Stimulated activated CD8-positive, alpha-beta memory T cell treated with anti-CD3 and anti-CD28 coated beads, Interleukin-4, amount 100 ng/mL, for 4 hours (primary cell): ENCODE results near the gene EIF4E.
A peak's percentile ranks its signal among the peaks of the same experiment; 100 is the strongest.
"Not testable (repeated sequence)": the region's sequence is repeated elsewhere in the genome, so short reads cannot be mapped to it uniquely, and the experiment has no call there.

Experiments used
- DNase-seq, 2 donors: peaks; one replicate each; pipeline ENCODE4 v3.0.0-alpha.2; 2020; ENCODE audit warnings: low read depth in 2 of 2, low spot score in 1 of 2

EIF4E gene

DNA sequence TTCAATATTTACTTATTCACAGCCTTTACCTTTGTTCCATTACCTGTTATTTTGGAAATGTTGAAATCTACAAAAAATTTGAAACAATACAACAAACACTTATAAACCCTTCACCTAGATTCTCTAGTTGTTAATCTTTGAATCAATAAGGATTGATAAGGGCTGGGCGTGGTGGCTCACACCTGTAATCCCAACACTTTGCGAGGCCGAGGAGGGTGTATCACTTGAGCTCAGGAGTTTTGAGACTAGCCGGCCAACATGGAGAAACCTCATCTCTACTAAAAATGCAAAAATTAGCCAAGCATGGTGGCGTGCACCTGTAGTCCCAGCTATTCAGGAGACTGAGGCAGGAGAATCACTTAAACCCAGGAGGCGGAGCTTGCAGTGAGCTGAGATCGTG lies 5.9 kb upstream of the EIF4E start:
- DNase-seq: not testable (repeated sequence)

DNA sequence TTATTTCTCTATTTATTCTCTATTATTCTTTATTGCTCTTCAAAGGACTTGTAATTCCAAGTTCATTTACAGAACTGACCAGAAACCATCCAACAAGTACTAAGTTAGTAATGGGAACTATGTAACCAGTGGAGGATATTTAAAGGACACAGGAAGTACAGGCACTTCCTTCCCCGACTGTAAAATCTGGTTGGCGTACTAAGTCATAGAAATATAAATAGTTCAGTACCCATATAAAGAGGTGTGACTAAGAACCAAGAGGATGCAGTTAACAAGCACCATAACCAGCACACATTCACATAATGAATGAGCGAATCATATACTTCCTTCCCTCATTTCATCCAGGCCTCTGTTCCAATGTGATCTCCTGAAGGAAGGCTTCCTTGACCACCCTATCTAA lies 3.6 kb upstream of the EIF4E start:
- no peak for DNase-seq

DNA sequence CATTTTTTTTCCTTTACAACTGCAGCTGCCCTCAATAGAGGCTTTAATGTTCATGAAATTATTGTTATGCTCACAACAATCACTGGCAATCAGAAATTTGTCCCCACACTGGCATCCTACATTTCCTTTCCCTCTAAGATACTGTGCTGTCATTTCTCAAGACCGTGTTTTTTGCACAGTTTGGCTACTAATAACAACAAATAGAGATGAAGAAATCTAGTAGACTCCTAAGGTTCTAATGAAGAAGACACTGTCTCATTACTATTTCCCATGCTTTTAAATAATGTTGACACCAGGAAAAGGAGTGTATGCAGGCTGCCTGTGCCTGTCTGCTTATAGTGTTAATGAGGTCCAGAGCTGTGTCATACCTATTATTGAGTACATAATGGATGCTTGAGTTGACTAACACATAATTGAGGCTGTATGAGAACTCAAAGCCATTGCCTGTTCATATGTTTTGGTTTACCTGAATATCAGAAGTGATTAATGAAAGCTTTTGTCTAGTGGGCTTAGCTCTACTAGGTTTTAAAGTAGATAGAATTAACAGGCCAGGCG lies 1.5 kb upstream of the EIF4E start:
- no peak for DNase-seq

DNA sequence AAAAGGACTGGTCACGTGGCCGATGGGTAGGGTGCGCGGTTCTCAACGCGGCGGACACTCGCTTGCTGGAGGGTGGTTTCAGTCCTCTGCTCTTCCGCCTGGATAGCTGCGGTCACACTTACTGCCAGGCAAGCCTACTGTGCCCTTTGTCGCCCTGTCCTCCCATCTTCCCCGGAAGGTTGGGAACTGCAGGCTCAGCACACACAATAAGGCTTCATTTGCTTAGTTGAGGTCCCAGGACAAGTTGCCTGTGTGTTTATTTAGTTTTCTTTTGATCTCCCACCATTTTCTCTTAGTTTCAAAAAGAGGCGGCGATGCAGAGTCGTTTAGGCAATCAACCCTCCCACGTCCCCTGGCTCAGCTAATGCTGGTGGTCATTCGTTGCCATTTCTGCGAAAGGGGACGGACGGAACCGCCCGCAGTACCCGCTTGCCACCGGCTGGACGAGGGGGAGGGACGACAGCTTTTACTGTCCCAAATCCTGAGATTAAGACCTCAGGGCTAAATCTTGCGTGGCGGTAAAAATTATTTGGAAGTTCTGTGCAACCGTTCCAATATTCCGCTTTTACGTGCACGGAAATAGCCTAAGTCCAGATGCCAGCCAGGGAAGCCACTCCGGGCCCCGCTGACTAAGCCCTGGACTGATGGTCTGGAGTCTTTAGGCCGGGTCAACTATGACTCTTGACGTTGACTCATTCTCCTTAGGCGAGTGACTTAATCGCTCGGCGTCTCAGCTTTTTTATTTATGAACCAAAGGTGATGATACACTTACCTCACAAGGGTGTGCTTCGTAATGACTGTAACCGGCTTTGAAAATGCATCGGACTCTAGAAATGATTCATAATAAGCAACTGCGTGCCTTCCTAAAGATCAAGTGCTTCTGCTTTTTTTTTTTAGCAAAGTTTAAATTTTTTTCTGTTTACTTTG lies 671 bp upstream of the EIF4E start:
- DNase-seq: peak; percentile 8

DNA sequence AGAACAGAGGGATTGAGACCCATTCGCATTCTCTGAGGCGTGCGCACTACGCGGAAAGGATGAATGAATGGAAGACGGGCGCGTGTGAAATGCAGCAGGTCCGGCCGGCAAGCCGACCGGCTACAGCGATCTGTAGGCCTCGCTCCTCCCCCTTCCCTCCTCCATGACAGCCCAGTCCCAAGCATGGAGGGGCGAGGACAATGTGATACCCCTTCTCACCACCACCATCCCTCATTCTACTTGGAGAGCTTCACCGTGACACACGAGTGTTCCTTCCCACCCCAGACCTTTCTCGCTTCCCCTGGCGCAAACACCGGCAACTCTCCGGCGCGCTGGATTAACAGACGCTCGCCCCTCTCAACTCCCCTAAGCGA lies 815 bp downstream of the EIF4E start:
- peak; percentile 27 to 38 for DNase-seq

DNA sequence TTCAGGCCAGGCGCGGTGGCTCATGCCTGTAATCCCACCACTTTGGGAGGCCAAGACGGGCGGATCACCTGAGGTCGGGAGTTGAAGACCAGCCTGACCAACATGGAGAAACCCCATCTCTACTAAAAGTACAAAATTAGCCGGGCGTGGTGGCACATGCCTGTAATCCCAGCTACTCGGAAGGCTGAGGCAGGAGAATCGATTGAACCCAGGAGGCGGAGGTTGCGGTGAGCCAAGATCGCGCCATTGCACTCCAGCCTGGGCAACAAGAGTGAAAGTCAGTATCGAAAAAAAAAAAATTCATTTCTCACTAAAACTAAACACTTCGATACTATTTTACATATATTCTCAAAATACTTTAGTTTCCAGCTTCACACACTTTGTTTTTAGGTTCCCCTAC lies 2.7 kb downstream of the EIF4E start:
- not testable (repeated sequence) for DNase-seq

DNA sequence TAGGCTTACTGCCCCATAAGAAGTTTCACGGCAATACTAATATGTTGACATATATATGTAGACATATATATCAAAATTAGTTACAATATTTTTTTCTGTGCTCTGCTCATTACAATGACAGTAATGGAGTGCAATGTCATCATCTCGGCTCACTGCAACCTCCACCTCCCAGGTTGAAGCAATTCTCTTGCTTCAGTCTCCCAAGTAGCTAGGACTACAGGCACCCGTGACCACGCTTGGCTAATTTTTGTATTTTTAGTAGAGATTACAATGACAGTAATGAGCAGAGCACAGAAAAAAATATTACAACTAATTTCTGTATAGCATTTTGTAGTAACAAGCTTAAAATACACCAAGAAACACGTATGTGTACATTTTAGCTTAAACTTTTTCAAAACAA lies 7.6 kb downstream of the EIF4E start:
- DNase-seq: no peak

DNA sequence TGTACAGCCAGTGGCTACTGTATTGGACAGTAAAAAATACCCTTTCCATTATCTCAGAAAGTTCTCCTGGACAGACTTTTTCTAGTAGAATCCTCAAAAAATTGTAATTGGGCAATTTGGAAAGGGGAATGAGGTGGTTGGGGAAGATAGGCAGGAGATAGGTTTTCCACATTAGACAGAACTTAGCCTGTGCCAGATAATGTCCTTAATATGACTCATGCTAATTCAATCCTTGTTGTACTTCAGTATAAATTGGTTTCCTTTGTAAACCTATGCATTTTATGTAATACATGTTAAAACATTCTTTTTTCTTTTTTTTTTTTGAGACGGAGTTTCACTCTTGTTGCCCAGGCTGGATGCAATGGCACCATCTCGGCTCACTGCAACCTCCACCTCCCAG lies 8.9 kb downstream of the EIF4E start:
- DNase-seq: no peak

DNA sequence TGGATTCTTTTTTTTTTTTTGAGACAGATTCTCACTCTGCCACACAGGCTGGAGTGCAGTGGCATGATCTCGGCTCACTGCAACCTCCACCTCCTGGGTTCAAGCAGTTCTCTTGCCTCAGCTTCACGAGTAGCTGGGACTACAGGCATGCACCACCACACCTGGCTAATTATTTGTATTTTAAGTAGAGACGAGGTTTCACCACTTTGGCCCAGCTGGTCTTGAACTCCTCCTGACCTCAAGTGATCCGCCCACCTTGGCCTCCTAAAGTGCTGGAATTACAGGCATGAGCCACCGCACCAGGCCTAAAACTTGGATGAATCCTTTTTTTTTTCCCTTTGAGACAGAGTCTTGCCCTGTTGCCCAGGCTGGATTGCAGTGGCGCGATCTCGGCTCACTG lies 18.2 kb downstream of the EIF4E start:
- DNase-seq: not testable (repeated sequence)

DNA sequence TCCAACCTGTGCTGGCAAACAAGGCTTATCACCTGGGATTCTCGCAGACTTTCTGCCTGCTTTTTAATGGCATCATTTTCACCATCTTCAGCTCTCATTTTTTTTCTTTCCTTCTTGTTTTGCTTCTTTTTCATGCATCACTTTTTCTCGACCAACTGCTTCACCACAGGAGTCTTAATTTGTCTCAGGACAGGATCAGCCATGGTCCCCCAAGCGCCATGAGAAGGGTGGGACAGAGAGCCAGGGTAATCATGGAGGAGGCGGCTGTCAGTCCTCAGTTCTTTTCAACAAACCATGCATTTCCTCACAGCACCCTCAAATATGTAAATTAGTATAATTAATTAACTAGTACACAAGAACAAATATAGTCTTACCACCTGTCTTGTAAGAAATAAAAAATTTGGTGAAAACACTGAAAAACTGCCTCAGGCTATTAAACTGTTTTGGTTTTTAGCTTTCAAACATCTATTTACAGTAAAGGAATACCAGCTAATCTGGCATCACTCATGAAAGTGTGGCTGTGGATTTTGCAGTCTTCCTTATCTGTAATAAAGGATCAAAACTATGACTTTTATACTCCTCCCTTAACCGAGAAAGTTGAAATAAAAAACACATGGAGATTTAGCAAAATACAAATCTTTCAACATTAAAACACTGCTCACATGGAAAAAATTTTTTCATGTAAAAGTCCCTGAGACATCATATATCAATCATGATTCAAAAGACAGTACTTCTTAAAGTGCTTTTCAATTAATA lies 19.1 kb downstream of the EIF4E start:
- DNase-seq: no peak

DNA sequence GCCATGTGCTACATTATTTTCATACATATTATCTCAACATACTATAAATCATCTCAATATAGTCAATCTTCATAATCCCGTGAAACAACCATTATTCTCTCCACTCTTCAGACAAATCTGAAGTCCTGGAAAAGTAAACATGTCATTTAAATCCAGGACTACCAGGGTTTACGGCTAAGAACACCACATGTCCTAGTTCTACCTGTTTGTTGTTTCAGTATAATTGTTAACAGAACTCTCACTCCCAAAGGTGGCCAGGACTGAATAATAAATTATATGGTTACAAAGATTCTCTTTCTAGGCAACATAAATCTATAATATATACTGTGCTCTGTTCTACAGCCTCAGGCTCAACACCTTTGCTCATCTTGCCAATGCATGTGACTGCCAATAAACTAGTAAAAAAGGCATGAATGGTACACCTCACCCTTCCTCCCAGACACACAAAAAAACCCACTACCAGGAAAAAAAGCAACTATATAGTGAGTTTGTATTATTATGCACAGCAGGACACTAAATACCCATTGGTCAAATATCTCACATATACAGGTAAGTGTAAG lies 20.1 kb downstream of the EIF4E start:
- no peak for DNase-seq

DNA sequence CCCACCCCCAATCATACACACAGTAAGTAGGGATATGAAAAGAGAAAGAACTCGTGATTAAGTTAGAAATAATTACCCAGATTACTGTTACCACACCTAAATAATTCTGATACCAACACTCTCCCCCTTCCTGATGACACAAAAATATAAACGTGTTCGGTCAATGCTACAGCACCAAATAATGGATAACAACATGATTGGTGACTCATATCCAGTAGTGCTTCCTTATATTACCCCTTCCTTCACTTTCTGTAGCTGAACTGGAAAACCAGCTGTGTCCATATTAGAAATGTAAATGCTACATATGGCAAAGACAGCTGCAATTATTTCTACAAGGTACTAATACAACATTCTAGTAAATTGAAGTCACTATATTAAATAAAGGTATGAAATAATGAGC lies 20.8 kb downstream of the EIF4E start:
- DNase-seq: no peak

DNA sequence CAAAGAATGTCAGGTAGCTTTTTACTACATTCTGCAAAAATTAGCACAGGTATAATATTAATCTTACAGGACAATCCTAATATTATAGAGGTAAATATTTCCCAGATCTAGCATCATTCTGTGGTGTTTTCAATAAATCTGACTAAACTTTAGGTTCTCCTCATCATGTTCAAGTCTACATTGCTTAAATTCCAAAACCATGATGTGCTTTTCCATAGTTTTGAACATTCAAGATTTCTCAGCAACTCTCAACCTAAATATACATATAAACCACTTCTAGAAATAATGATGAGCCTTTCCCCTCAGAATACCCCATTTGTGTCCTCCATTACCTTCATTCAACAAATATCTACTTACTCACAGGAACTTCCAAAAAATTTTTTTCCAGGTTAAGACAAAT lies 23.1 kb downstream of the EIF4E start:
- DNase-seq: no peak

DNA sequence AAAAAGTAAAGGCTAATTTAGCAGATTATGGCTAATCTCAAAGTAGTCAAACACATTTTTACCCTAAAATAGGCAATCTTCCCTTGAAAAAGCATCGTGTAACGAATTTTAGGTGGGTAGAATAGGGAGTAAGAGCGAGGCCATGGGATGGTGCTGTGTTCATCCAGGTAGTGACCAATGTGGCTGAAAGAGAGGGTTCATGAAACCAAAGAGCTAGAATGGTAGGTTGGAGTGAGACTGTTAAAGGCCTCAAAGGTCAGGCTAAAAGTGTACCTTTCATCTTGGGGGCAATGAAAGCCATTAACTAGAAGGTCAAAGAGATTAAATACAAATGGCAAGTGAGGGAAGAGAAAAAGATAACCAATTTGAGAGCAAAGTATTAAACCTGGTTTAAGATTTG lies 23.6 kb downstream of the EIF4E start:
- no peak for DNase-seq

DNA sequence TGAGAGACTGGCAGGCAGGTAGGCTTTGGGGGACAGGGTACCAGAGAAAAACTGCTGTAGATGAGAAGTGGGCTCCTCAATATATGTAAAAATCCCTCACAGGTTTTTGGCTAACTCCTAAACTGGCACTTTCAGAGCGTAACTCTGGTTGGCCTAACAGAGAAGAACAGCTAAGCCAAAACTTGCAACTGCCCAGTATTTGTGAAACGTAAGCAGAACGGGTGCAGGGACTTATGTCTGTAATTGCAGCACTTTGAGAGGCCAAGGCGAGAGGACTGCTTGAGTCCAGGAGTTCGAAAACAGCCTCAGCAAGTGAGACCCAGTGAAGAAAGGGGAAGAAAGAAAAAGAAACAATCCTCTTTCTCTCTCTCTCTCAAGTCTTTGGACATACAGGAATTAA lies 25.0 kb downstream of the EIF4E start:
- no peak for DNase-seq

DNA sequence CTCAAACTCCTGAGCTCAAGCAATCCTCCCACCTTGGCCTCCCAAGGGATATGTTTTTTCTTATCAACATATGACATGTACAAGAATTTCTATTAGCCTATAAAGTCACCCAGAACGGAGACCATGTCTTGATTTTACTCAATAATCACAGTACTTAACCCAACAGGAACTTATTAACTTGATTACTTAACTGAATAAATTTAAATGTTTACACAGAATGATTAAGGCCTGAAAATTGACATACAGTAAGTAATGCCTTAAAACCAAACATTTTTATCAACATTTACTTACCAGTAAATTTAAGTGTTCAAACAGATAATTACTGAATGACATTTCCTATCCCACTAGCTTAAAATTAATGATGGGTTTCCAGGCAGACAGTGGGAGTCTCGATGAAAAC lies 25.4 kb downstream of the EIF4E start:
- DNase-seq: no peak

DNA sequence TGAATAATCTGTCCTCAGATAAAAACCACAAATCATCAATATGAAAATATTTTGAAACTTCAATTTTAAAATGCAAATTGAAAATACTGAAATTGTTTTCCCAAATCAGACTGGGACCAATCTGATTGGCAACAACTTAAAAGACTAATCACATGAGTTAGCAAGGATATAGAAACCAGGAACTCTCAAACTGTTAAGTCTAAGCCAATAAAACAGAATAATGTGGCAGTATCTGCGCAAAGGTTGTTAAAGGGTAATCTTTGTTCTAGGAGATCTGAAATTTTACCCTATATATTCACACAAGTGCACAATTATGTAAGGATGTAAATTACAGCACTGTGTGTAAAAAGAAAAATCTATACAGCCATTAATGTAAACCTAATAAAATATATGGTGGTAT lies 29.7 kb downstream of the EIF4E start:
- no peak for DNase-seq

DNA sequence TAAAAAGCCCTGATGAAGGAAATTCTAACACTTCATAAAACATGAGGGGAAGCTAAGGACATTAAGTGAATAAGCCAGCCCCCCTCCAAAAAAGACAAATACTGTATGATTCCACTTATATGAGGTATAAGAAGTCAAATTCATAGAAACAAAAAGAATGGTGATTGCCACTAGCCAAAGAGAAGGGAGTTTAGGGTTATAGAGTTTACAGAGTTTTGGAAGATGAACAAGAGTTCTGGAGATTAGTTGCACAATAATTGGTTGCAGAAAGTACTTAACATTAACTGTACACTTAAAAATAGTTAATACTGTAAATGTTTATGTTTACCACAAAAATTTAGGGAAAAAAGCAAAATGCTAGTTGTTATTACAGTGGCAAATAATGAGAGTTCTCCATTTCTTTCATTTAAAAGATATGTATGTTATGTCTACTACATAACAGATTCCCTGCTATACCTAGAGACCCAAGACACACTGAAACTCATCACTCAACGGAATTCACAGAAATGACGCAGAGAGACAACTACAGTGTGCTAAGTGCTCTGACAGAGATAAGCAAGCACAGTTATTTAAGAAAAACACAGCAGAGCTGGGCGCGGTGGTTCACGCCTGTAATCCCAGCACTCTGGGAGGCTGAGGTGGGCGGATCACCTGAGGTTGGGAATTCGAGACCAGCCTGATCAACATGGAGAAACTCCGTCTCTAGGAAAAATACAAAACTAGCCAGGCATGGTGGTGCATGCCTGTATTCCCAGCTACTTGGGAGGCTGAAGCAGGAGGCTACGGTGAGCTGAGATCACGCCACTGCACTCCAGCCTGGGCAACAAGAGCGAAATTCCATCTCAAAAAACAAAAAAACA lies 37.2 kb downstream of the EIF4E start:
- DNase-seq: no peak

DNA sequence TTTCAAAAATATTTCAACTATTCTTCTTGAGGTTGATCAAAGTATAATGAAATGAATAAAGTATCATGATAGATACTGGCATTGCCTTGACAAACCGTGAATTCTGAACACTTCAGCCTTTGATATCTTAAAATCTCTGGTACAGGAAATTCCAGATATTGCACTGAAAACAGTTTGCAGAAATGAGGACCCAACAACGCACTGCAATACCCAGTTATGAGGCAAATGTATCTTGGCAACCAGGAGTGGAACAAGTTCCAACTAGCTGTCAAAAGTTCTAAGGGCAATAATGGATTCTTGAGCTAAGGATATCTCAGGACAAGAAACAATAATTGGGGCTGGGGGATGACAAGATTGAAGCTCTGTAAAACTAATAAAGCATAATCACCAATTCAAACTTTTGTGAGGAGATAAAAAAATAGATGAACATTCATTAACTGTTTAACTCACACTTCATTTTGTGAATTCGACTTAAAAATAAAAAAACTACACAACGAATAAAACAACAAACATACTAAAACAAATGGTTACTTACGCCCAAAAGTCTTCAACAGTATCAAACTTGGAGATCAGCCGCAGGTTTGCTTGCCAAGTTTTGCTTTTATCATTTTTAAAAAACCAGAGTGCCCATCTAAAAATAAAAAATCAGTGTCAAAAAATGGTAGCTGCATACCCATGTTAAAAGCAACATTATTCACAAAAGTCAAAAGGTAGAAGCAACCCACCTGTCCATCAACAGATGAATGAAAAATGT lies 38.1 kb downstream of the EIF4E start:
- no peak for DNase-seq

DNA sequence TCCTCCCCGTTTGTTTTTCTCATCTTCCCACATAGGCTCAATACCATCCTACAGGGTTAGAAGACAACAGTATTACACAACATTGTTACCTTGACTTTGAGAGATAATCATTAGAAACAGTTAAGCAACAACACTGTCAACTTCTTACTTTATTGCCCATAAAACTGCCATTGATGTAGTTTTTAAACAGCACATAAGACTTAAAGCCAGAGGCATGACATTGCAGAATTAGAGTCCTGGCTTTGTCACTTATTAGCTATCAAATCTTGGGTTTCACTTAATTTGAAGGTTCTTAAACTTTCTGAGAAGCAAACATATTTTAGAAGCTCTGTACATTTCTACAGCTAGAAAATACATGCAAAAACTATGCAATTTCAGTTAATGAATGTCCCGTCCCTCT lies 41.8 kb downstream of the EIF4E start:
- DNase-seq: no peak
